Activated naive CD4-positive, alpha-beta T cell treated with anti-CD3 and anti-CD28 coated beads, Interleukin-2, amount 10 ng/mL, durations not matched to agents 7 days and 5 days (primary cell): Measurements from ENCODE around the gene NUDT4.
A peak's percentile ranks its signal among the peaks of the same experiment; 100 is the strongest.
"Not testable (repeated sequence)": the region's sequence is repeated elsewhere in the genome, so short reads cannot be mapped to it uniquely, and the experiment has no call there.

Experiments
- CTCF ChIA-PET: fragments of 350-600 bp; sonication (Branson Sonifier 250); formaldehyde crosslinking; loops from one replicate; lab custom pipeline; 2021; ENCODE audit warnings: antibody characterized with exemption; lab: Charles Lee
- DNase-seq: peaks from one replicate; pipeline ENCODE4 v3.0.0-alpha.2; 2020
- H3K27ac Mint-ChIP-seq: one replicate; pipeline ENCODE4 v1.8.0; 2021; ENCODE audit warnings: mild to moderate bottlenecking, moderate library complexity, mixed read lengths
- H3K27me3 Mint-ChIP-seq: one replicate; pipeline ENCODE4 v1.8.0; 2021; ENCODE audit warnings: mild to moderate bottlenecking, mixed read lengths
- H3K36me3 Mint-ChIP-seq: one replicate; pipeline ENCODE4 v1.8.0; 2021; ENCODE audit warnings: mixed read lengths
- H3K4me1 Mint-ChIP-seq: one replicate; pipeline ENCODE4 v1.8.0; 2021; ENCODE audit warnings: mixed read lengths
- H3K4me3 Mint-ChIP-seq: one replicate; pipeline ENCODE4 v1.8.0; 2021; ENCODE audit warnings: mild to moderate bottlenecking, moderate library complexity, mixed read lengths
- H3K9me3 Mint-ChIP-seq: one replicate; pipeline ENCODE4 v1.8.0; 2021; ENCODE audit warnings: mixed read lengths

The NUDT4 gene

DNA sequence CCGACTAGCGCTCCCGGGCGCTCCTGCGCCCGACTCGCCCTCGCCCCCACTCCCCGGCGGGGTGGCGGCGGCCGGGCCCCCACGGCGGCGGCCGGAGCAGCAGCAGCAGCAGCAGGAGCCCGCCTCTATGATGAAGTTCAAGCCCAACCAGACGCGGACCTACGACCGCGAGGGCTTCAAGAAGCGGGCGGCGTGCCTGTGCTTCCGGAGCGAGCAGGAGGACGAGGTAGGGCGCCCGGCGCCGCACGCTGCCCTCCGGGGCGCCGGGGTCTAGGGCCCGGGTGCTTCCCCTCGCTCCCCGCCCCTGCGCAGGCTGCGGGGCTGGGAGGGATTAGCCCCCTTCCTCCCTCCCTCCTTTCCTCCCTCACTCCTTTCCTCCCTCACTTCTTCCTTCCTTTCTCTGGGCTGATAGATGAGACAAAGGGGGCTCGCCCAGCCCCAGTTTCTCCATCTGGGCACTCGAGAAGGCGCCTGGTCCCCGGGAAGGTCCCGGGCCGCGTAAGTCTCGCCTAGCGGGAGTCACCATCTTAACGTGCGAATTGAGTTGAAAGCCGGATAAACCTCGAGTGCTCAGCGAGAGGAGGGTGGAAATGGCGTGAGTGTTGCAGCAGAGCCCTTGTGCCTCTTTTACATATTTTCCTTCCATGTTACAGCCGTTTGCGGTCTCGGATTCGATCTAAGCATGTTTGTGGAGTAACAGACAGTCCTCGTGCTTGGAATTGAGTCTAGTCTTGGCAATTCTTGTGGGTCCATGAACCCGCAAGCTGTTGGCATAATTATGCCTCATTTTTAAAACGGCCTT, 672 bp downstream of the NUDT4 start:
- H3K4me1 Mint-ChIP-seq, result peaks cover 45% of the 10 kb centered on the region
- CTCF ChIA-PET, result interaction anchor here (0.8 to 5.1 kb wide), 3 partner anchors 18 to 392 kb away, joined by 4 to 43 read pairs (median 22); no protein-coding TSS in a partner anchor
- not testable (repeated sequence) for H3K27me3 Mint-ChIP-seq, H3K9me3 Mint-ChIP-seq
- peak overlapping the region; percentile 100 for H3K27ac Mint-ChIP-seq
- H3K4me3 Mint-ChIP-seq, result peak overlapping the region; percentile 100
- DNase-seq, result peak; percentile 75
- H3K36me3 Mint-ChIP-seq, result peaks cover 12% of the 10 kb centered on the region

DNA sequence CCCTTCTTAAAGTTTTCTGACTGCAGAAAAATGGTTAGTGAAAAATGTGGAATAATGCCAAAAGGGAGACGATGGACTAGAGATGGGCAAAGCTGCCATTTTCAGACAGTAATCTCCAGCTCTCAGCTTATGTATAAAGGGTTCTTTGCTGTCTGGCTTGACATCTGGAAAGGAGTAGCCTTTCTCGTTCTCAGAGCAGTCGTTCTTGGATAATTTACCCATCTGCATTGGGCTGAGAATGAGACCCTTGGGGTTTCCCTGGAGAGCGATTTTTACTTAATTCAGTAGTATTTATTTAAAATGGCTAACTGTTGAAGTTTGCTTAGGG, 1.2 kb downstream of the NUDT4 start:
- H3K9me3 Mint-ChIP-seq, result no peaks in the 10 kb centered on the region
- no peak for DNase-seq
- H3K27ac Mint-ChIP-seq, result peak overlapping the region; percentile 100
- H3K36me3 Mint-ChIP-seq, result peaks cover 12% of the 10 kb centered on the region
- peaks cover 47% of the 10 kb centered on the region for H3K4me1 Mint-ChIP-seq
- H3K4me3 Mint-ChIP-seq, result peak overlapping the region; percentile 100
- no peaks in the 10 kb centered on the region for H3K27me3 Mint-ChIP-seq
- CTCF ChIA-PET, result interaction anchor here (0.7 to 5.1 kb wide), 4 partner anchors 18 to 392 kb away, joined by 3 to 43 read pairs (median 13); no protein-coding TSS in a partner anchor

DNA sequence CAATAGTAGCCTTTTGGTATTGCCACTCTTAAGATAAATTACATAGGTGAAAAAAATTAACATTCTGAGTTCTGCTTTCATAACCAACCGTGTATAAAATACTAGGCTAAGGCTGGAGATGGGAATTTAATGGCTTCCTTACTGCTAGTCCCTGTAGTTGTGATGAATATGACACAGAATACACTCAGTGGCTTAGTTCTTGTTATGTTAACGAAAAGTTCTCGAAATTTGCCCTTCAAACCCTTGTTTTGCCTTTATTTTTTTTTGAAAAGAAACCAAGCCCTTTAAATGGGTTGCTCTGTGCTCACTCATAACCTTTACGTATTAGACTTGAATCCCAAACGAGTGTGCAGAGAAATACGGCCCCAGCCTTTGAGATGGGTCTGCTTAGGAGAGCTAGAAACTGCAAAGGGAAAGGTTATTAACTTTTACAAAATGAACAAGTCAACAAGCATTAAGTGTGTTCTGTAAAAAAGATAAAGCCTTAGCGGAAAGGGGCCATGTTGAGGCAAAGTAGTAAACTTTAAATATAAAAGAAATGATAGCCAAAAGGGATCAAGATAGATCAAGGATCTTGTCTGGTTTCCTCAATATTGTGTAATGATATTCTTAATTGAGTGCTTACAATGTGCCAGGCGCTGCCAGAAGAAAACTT, 1.7 kb downstream of the NUDT4 start:
- H3K4me3 Mint-ChIP-seq, result peak overlapping the region; percentile 100
- H3K27ac Mint-ChIP-seq, result peak overlapping the region; percentile 100
- H3K4me1 Mint-ChIP-seq, result peaks cover 49% of the 10 kb centered on the region
- CTCF ChIA-PET, result interaction anchor here (0.7 to 5.1 kb wide), 8 partner anchors 17 to 722 kb away, joined by 3 to 43 read pairs (median 10); no protein-coding TSS in a partner anchor
- H3K9me3 Mint-ChIP-seq, result no peaks in the 10 kb centered on the region
- DNase-seq, result no peak
- H3K36me3 Mint-ChIP-seq, result peaks cover 12% of the 10 kb centered on the region
- no peaks in the 10 kb centered on the region for H3K27me3 Mint-ChIP-seq

DNA sequence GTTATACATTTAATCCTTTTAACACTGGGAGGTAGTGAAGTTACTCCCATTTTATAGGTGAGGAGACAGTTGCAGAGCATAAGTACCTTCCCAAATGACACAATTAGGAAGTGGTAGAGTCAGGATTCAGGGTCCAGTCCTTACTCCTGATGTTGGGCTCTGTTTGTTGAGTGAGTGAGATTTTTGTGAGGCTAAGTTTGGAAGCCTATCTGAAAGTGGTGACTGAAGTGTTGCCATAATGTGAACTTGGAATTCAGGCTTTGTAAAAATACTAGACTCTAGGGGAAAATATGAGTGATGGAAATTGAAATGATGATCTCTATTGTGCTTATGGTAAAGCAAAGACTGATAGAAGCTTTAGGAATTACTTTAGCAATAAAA, 2.2 kb downstream of the NUDT4 start:
- no peak for DNase-seq
- peak overlapping the region; percentile 100 for H3K27ac Mint-ChIP-seq
- no peaks in the 10 kb centered on the region for H3K27me3 Mint-ChIP-seq
- no peaks in the 10 kb centered on the region for H3K9me3 Mint-ChIP-seq
- H3K4me1 Mint-ChIP-seq, result peaks cover 50% of the 10 kb centered on the region
- CTCF ChIA-PET, result interaction anchor here (0.7 to 5.1 kb wide), 12 partner anchors 16 to 722 kb away, joined by 3 to 43 read pairs (median 4); no protein-coding TSS in a partner anchor
- H3K4me3 Mint-ChIP-seq, result peak overlapping the region; percentile 100
- peaks cover 13% of the 10 kb centered on the region for H3K36me3 Mint-ChIP-seq

DNA sequence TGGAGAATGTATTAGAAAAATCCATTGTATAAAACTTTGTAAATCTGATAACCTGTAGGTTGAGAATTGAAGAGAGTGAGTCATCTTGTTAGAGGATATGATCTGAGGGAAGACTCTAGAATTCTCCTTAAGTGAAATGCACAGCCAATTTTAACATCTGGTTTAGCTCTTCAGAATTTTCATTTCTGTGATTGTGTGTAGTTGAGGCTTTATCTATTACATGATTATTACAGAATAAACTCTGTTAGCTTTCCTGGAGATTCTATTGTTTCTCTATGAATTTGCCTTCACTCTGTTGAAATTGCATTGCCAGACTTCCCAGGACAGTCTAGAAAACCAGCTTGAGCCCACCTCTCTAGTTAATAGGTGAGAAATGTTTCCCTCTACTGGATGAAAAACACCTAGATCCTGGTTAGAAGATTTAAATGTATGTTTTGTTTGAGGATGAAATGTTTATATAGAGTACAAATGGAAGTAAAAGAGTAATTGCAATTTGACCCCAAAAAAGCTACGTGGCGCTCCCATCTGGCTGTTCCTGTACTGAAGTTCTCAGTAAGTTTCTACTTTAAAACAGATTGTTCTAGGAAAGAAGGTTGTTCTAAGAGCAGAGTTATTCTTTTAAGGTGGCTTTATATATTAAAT, 2.9 kb downstream of the NUDT4 start:
- H3K9me3 Mint-ChIP-seq, result no peaks in the 10 kb centered on the region
- peaks cover 56% of the 10 kb centered on the region for H3K4me1 Mint-ChIP-seq
- no peaks in the 10 kb centered on the region for H3K27me3 Mint-ChIP-seq
- CTCF ChIA-PET, result interaction anchor here (0.7 to 5.1 kb wide), 18 partner anchors 16 to 790 kb away, joined by 3 to 43 read pairs (median 3); no protein-coding TSS in a partner anchor
- peak overlapping the region; percentile 100 for H3K4me3 Mint-ChIP-seq
- DNase-seq, result no peak
- H3K36me3 Mint-ChIP-seq, result peaks cover 17% of the 10 kb centered on the region
- peak overlapping the region; percentile 62 for H3K27ac Mint-ChIP-seq

DNA sequence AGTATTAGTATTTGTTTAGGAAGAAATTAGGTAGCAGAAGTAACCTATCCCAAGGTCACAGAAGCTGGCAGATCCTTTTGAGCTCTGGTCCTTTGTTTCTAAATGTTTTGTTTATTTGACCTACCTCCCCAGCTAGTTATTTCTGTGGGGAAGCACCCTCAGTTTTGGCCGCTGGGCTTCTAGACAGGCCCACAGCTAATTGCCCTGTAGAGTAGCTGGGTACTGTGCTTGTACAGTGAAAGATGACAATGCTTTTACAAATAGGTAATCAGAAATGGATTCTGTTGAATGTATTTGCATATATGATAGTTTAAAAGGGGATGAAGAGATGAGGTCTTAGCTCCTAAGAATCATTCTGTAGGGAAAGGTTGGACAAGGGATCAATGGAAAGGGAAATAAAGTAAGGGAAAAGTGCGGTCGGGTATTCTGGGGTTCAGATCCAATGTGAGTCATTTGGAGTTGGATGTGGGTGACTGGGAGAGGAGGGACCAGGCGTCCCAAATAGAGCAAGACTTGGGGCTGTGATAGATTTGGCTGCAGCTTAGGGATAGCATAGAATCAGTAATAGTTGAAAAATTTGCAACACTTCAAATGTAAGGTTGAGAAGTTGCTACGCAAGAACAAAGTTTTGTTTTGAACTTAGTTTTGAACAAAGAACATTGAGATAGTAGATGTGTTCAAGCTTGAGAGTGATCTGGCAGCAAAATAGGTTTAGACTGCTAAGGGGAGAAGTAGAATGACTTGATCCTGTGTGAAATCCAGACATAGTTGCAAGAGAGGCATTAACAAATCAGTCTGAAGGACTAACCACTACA, 3.6 kb downstream of the NUDT4 start:
- peak overlapping the region; percentile 100 for H3K4me3 Mint-ChIP-seq
- H3K36me3 Mint-ChIP-seq, result peaks cover 17% of the 10 kb centered on the region
- CTCF ChIA-PET, result interaction anchor here (0.6 to 5.1 kb wide), 12 partner anchors 16 to 719 kb away, joined by 3 to 43 read pairs (median 4); no protein-coding TSS in a partner anchor
- peaks cover 56% of the 10 kb centered on the region for H3K4me1 Mint-ChIP-seq
- DNase-seq, result no peak
- no peaks in the 10 kb centered on the region for H3K9me3 Mint-ChIP-seq
- peak overlapping the region; percentile 16 for H3K27ac Mint-ChIP-seq
- H3K27me3 Mint-ChIP-seq, result no peaks in the 10 kb centered on the region

DNA sequence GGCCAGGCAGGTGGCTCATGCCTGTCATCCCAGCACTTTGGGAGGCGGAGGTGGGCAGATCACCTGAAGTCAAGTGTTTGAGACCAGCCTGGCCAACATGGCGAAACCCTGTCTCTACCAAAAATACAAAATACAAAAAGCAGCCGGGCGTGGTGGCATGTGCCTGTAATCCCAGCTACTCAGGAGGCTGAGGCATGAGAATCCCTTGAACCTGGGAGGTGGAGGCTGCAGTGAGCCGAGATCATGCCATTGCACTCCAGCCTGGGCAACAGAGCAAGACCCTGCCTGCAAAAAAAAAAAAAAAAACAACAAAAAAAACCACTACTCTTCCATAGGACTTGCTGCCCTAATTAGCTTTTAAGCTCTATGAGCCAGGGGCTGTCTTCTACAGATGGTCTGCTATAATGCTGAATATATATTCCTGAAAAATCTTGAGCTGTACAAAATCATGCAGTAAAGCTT, 4.3 kb downstream of the NUDT4 start:
- not testable (repeated sequence) for H3K9me3 Mint-ChIP-seq, H3K4me3 Mint-ChIP-seq, H3K27ac Mint-ChIP-seq, DNase-seq, H3K27me3 Mint-ChIP-seq
- H3K36me3 Mint-ChIP-seq, result peaks cover 18% of the 10 kb centered on the region
- CTCF ChIA-PET, result interaction anchor here (1.3 to 5.1 kb wide), 5 partner anchors 15 to 395 kb away, joined by 3 to 43 read pairs (median 22); no protein-coding TSS in a partner anchor
- H3K4me1 Mint-ChIP-seq, result peaks cover 50% of the 10 kb centered on the region

DNA sequence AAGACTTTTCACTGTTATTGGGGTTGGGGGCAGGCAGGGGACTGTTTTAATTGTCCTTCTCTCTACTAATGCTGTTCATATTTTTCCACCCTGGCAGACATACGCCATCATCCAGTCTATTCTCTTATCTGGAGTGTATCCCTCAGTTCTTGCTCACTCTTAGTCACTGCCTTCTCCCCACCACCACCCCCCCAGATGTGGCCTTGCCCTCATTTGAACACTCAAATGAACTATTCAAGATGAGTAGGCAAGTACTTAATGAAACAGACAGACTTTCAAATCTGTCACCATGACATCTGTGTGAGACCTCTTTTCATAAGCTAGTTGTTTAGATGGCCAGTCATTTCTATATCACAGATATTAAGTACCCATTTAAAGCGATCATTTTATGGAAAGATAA, 10.1 kb downstream of the NUDT4 start:
- no peak for DNase-seq
- Mint-ChIP-seq H3K36me3 (peaks cover 20% of the 10 kb centered on the region), H3K9me3 (no peaks in the 10 kb centered on the region), H3K27ac (no peak overlapping the region), H3K4me3 (no peak overlapping the region), H3K27me3 (no peaks in the 10 kb centered on the region), H3K4me1 (peaks cover 26% of the 10 kb centered on the region)
- CTCF ChIA-PET, result interaction anchor here (1.0 kb wide), 1 partner anchor 9 kb away, joined by 4 read pairs; no protein-coding TSS in a partner anchor

DNA sequence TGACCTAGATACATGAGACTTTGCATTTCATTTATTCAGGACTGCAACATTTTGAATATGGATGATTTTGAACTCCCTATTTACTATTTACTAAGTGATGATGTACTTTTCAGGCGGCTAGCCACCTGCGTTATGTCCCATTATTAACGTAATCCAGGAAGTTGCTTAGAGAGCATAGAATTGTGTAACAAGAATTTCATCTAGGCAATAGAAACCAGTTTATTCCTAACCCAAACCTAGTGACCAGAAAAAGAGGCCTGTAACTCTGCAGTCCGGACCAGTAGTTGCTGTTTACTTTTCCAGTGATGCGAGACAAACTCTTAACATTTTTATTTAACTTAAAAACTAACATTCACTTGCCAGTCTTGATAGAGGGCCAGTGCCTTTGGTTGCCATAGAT, 12.3 kb downstream of the NUDT4 start:
- peaks cover 15% of the 10 kb centered on the region for H3K4me1 Mint-ChIP-seq

DNA sequence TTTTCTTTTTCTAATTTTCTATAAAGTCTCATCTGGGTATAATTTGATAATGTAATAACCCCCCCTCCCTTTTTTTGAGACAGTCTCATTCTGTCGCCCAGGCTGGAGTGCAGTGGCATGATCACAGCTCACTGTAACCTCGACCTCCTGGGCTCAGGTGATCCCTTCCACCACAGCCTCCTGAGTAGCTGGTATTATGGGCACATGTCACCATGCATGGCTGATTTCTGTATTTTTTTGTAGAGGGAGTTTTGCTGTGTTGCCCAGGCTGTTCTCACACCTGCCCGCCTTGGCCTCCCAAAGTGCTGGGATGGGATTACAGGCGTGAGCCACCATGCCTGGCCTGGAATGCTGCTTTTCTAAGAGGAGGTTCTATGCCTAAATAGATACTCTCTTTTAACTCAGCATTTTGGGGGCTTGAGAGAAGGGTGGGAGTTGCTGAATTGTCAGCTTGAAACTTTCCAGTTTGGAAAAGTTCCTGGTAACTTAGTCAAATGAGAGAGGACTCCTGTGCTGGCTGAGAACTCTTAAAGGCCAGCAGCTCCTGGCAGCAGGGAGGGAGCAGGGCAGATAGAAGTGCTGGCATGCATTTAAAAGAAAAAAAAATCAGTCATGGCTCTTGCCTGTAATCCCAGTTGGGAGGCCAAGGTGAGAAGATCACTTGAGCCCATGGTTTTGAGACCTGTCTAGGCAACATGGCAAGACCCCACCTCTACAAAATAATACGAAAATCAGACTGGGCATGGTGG, 13.0 kb downstream of the NUDT4 start:
- no peak overlapping the region for H3K4me3 Mint-ChIP-seq
- H3K27me3 Mint-ChIP-seq, result no peaks in the 10 kb centered on the region
- H3K9me3 Mint-ChIP-seq, result no peaks in the 10 kb centered on the region
- H3K27ac Mint-ChIP-seq, result peak overlapping the region; percentile 37
- H3K4me1 Mint-ChIP-seq, result peaks cover 10% of the 10 kb centered on the region
- peaks cover 16% of the 10 kb centered on the region for H3K36me3 Mint-ChIP-seq
- CTCF ChIA-PET, result interaction anchor here (0.6 to 1.1 kb wide), 2 partner anchors 269 to 403 kb away, joined by 3 to 4 read pairs; no protein-coding TSS in a partner anchor
- no peak for DNase-seq

More for the DNA sequence above, 12.3 kb downstream of the NUDT4 start:
- DNase-seq, result no peak
- no peak overlapping the region for H3K27ac Mint-ChIP-seq
- CTCF ChIA-PET, result interaction anchor here (0.6 kb wide), 2 partner anchors 268 to 843 kb away, joined by 3 read pairs; no protein-coding TSS in a partner anchor
- H3K36me3 Mint-ChIP-seq, result peaks cover 19% of the 10 kb centered on the region
- no peaks in the 10 kb centered on the region for H3K9me3 Mint-ChIP-seq
- H3K4me3 Mint-ChIP-seq, result no peak overlapping the region
- H3K27me3 Mint-ChIP-seq, result no peaks in the 10 kb centered on the region

DNA sequence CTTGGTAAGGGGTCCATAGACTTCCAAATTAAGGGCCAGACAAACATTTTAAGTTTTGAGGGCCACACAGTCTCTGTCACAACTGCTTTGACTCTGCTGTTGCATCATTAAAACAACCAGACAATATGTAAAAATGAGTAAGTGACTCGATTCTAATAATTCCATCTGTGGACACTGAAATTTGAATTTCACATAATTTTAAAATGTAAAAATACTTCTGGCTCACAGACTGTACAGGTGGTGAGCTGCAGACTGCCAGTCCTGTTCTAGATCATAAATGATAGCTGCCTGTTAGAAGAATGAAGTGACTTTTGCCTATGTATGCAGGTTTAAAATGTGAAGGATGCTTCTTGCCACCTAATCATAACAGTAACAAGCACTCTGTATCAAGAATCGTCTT, 15.7 kb downstream of the NUDT4 start:
- CTCF ChIA-PET, result interaction anchor here (0.9 kb wide), 1 partner anchor 406 kb away, joined by 3 read pairs; no protein-coding TSS in a partner anchor
- DNase-seq, result no peak
- Mint-ChIP-seq H3K27ac (no peak overlapping the region), H3K36me3 (peaks cover 18% of the 10 kb centered on the region), H3K27me3 (no peaks in the 10 kb centered on the region), H3K9me3 (no peaks in the 10 kb centered on the region), H3K4me1 (peaks cover 3% of the 10 kb centered on the region), H3K4me3 (no peak overlapping the region)

DNA sequence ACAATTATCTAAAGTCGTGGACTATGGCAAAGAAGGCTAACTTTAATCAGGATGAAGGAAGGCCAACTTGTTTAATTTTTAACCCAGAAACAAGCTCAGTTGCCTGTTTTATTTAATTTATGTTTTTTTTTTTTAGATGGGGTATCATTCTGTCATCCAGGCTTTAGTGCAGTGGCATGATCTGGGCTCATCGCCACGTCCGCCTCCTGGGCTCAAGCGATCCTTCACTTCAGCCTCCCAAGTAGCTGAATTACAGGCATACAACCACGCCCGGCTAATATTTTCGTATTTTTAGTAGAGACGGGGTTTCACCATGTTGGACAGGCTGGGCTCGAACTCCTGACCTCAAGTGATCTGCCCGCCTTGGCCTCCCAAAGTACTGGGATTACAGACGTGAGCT, 19.7 kb downstream of the NUDT4 start:
- Mint-ChIP-seq H3K36me3 (peaks cover 21% of the 10 kb centered on the region), H3K27me3 (no peaks in the 10 kb centered on the region), H3K9me3 (no peaks in the 10 kb centered on the region), H3K27ac (no peak overlapping the region), H3K4me1 (no peaks in the 10 kb centered on the region), H3K4me3 (no peak overlapping the region)
- DNase-seq, result no peak
- CTCF ChIA-PET, result interaction anchor here (1.0 to 3.8 kb wide), 18 partner anchors 8 to 793 kb away, joined by 3 to 35 read pairs (median 7); no protein-coding TSS in a partner anchor
